HG02571 (cell line): ENCODE results near the gene ZBP1.

Source experiments
- ATAC-seq: cut with Tn5 transposase; IDR thresholded peaks from one replicate; pipeline ENCODE4 v1.9.1; 2021; ENCODE audit warnings: mild to moderate bottlenecking, moderate library complexity; ENCODE audit not compliant: unreplicated experiment

The ZBP1 gene

GRCh38 chr20:57561356-57562279, 58.6 kb downstream of the ZBP1 start:
- ATAC-seq = no peak

- ATAC-seq = no peak
Measured at GRCh38 chr20:57560554-57561355, 59.5 kb downstream of the ZBP1 start, which contains the start of gene PCK1. PCK1 (plus strand) TSS chr20:57561110; CDS start chr20:57561412, 302 bp downstream.

DNA sequence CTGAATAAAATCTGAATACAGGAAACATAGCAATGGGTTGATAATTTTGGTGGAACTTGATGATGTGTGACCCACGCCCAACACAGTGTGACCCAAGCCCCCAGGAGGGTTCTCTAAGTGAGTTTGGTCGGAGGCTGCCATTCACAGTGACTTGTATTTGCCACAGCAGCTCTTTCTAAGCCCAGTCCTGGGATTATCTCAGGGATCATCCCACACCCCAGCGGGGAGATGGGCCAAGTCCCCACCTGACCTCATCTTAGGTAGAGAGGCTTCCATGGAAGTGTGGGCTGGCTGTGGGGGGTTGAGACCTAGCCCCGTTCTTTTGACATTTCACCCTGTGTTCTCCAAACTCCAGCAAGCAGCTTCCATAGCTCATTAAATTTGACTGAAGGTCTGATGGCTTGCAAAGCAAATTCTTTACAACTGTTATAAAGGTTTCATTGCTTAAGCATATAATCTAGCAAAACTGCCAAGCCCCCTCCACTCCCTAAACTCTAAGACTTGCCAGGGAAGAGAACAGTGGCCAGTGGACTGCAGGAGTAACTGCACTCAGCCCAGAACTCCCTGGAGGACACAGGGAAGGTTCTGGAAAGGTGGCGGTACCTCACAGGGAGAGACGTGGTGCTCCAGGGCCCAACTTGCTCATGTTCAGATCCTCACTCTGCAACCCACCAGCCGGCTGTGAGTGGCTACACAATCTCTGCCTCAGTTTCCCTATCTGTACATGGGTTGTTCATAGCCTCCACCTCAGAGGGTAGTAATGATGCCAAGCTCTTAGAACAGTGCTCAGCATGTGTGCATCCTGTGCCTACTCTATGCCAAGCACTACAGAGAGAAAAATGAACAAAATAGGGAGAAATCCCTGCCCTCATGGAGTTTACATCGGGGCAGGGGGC, 60.3 kb downstream of the ZBP1 start:
- no peak for ATAC-seq

DNA sequence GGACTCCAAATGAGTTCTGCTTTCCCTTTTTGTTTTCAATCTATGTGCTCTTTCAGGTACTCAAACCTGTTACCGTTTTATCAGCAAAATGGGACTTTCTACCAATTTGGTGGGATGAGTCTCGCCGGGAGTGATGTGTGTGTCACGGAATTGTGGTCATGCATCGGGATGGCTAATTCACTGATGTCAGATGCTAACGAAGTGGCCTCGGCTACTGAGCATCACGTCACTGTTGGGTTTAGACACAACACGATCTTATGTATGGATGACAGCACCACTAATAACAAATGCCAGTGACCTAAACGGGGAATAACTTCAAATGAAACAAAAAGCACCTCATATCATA, 61.0 kb downstream of the ZBP1 start:
- ATAC-seq = no peak

DNA sequence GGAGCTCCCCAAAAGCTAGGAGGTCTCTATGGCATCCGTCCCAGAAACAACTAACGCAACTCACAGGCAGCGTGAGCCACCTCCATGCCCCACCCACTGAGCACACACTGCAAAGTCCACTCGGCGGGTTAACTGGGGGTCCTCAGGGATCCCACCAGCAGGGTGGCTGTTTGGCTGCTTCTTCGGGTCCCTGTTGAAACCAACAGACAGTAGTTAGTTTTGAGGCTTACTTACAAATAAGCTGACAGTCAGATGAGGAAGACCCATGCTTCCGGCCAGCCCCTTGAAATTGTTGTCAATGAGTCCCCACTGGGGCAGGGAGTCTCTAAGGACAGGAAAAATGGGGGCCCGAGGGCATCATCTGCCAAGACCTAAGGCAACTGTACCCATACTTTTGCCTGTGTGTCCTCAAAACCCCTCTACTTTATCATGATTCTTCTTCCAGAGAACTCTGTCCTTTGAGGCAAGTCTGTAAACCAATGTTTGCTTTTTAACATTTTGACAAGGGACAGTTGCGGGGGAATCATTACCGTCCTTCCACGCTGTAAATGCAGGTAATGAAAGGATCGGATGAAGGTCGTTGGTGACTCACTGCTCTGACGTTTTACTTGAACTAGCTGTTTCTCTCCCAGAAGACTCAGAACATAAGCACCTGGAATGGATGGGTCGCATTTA, 61.5 kb downstream of the ZBP1 start:
- no peak for ATAC-seq

GRCh38 chr20:57557926-57558613, 62.2 kb downstream of the ZBP1 start:
- ATAC-seq = no peak

GRCh38 chr20:57556980-57557274, 63.3 kb downstream of the ZBP1 start:
- no peak for ATAC-seq

DNA sequence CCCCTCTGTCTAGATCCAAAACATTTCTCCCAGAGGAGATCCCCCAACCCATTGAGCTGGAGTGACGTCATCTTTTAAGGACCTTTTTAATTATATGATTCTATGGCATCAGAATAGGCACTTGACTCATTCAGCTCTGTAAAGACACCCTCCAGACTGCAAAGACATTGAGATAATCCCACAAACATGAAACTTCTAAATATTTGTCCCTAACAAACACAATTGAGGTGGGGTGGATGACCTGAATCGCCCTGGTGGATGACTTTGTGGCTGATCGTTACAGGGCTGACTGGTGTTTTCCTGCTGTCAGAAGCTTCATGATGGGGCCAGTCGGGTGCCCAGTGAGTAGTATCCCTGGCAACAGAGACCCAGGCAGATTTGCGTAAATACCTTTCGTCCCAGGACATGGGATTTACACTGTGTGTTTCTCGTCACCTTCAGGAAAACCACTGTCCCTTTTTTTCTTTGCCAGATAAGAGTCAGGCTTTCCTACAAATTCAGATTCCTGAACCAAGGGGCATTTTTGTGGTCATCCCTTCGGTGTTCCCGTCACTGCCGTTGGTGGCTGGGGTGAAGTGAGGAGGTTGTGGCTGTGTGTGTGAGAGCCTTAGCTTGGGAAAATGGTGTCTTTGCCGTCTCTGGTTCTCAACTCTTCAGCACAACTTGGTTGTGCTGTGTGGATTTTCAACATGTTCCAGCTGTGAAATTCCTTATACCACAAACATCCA, 64.6 kb downstream of the ZBP1 start:
- ATAC-seq = no peak
